ENCODE data around the gene STXBP6. TPM values are rescaled to one million over a fixed set of nuclear protein-coding genes. Genes with fewer than 3 reads are reported as not detected.

STXBP6 gene
- total and polyA plus RNA-seq, 10 of the 15 experiments (the other 5 are each of a cell fraction or from before 2014, with no cell fraction given) = 1.2 to 47.3 (median 1.9) TPM

- Histone ChIP-seq H2AFZ (ENCODE audit: control insufficient read depth, low read depth, low read length) (no peak overlapping the region), H3K4me3 (no peak overlapping the region), H3K4me1 (ENCODE audit: control insufficient read depth, insufficient read depth, low read length) (no peaks in the 10 kb centered on the region), H3K9ac (ENCODE audit: control insufficient read depth, insufficient read depth, low read length) (no peak overlapping the region), H3K27ac (ENCODE audit: control insufficient read depth, insufficient read depth) (no peak overlapping the region), H3K9me3 (replicated peaks; ENCODE audit: control insufficient read depth, insufficient read depth, low read length) (no peaks in the 10 kb centered on the region), H3K27me3 (replicated peaks in 1 of 2; ENCODE audit: control insufficient read depth in 2 of 2, insufficient read depth in 2 of 2, low read length in 1 of 2) (no peaks in the 10 kb centered on the region), H4K20me1 (ENCODE audit: control insufficient read depth, insufficient read depth) (no peaks in the 10 kb centered on the region), H3K4me2 (ENCODE audit: control insufficient read depth, insufficient read depth) (no peak overlapping the region), H3K79me2 (ENCODE audit: control insufficient read depth, insufficient read depth, low read length) (no peaks in the 10 kb centered on the region), H3K36me3 (ENCODE audit: control insufficient read depth in 2 of 2, insufficient read depth in 2 of 2, low read length in 1 of 2) (peaks cover 0 to 2% of the 10 kb centered on the region in 2 experiments; a peak in 1 of 4 replicates)
- CTCF ChIA-PET = interaction anchor here (1.2 kb wide), 1 partner anchor 147 kb away, joined by 3 read pairs; no protein-coding TSS in a partner anchor
- WGBS (ENCODE audit: insufficient coverage, insufficient replicate concordance, low lambda C conversion rate, missing lambda C conversion rate) = 28% methylated on average over 4 of the region's 4 CpGs
- DNase-seq (ENCODE audit: low read depth, low spot score) = no peak
- no peak for ATAC-seq
- no peak for FAIRE-seq
- RAD21 ChIA-PET (ENCODE audit: unreplicated experiment) = no interaction called here
- intact Hi-C loops (cut with micrococcal nuclease; ENCODE audit: unreplicated experiment) = no loop called here
- in situ Hi-C loops (cut with MboI) = no loop called here
- SMC1A ChIA-PET (ENCODE audit: uncharacterized antibody, unreplicated experiment) = interaction anchor here (0.9 to 2.2 kb wide), 2 partner anchors 11 to 19 kb away, joined by 3 to 5 read pairs; no protein-coding TSS in a partner anchor
- POLR2A ChIA-PET = no interaction called here
- TF ChIP-seq MEF2B (IDR thresholded peaks at IDR 0.05; ENCODE audit: partially characterized antibody, poor library complexity, severe bottlenecking) (no peak), TCF12 (IDR thresholded peaks at IDR 0.05; ENCODE audit: low read depth, low read length) (no peak), NFIC (IDR thresholded peaks at IDR 0.05; ENCODE audit: low read depth, low read length) (no peak), NFYB (IDR thresholded peaks at IDR 0.05; ENCODE audit: insufficient read depth, low read depth, low read length) (no peak), SRF (IDR thresholded peaks at IDR 0.05; ENCODE audit: low read depth in 2 of 2, low read length in 2 of 2) (no peak), SMAD1 (IDR thresholded peaks at IDR 0.05; ENCODE audit: low read depth, partially characterized antibody) (no peak), HCFC1 (IDR thresholded peaks at IDR 0.05; ENCODE audit: low read length) (no peak), SREBF1 (IDR thresholded peaks at IDR 0.05; ENCODE audit: low read length) (no peak), BCLAF1 (IDR thresholded peaks at IDR 0.05) (no peak), POLR2A (IDR thresholded peaks at IDR 0.05; ENCODE audit: low read depth, low read length) (no peak), KDM1A (IDR thresholded peaks at IDR 0.05; ENCODE audit: borderline replicate concordance) (no peak)
- no TSS peak for BruUV-seq (replicated peaks)
Measured at GRCh38 chr14:24858052-24858451, 191.9 kb downstream of the STXBP6 start.
